Memory B cell (primary cell): ENCODE data around the gene TPCN1.

Experiments
- ATAC-seq: fragments of 150-1000 bp; cut with Tn5 transposase; 2 replicates; pipeline ENCODE4 v1.10.0; 2021; ENCODE audit warnings: low read depth, mild to moderate bottlenecking, moderate library complexity
- DNase-seq, 2 donors: peaks; one replicate each; pipeline ENCODE4 v3.0.0; 2022; ENCODE audit warnings: low spot score in 2 of 2
- H3K27ac Mint-ChIP-seq: one replicate; pipeline ENCODE4 v1.8.0; 2022; ENCODE audit warnings: mild to moderate bottlenecking, moderate library complexity, mixed read lengths
- H3K27me3 Mint-ChIP-seq: one replicate; pipeline ENCODE4 v1.8.0; 2022; ENCODE audit warnings: mixed read lengths
- H3K36me3 Mint-ChIP-seq: one replicate; pipeline ENCODE4 v1.8.0; 2022; ENCODE audit warnings: mild to moderate bottlenecking, mixed read lengths
- H3K4me1 Mint-ChIP-seq: one replicate; pipeline ENCODE4 v1.8.0; 2022; ENCODE audit warnings: mixed read lengths
- H3K4me3 Mint-ChIP-seq: one replicate; pipeline ENCODE4 v1.8.0; 2022; ENCODE audit warnings: mild to moderate bottlenecking, moderate library complexity, mixed read lengths
- H3K9me3 Mint-ChIP-seq: one replicate; pipeline ENCODE4 v1.8.0; 2022; ENCODE audit warnings: mixed read lengths

TPCN1 gene

GRCh38 chr12:113221181-113221996 lies at the start of gene TPCN1:
Gene TPCN1, plus strand, starts transcription at chr12:113221464. Its CDS starts 5,389 bp downstream, at chr12:113226853.
- ATAC-seq (peak; percentile 90), DNase-seq (peak; percentile 93 to 99)
- peaks cover 19% of the 10 kb centered on the region for H3K4me1 Mint-ChIP-seq
- peak within 1 kb of the TSS; percentile 91 for H3K27ac Mint-ChIP-seq
- no peaks in the 10 kb centered on the region for H3K36me3 Mint-ChIP-seq
- no peaks in the 10 kb centered on the region for H3K9me3 Mint-ChIP-seq
- peak within 1 kb of the TSS; percentile 88 for H3K4me3 Mint-ChIP-seq
- H3K27me3 Mint-ChIP-seq: no peaks in the 10 kb centered on the region

- DNase-seq: no peak
- H3K4me1 Mint-ChIP-seq: peaks cover 8% of the 10 kb centered on the region
- no peak for ATAC-seq
- H3K4me3 Mint-ChIP-seq: no peak overlapping the region
- H3K27me3 Mint-ChIP-seq: no peaks in the 10 kb centered on the region
- H3K36me3 Mint-ChIP-seq: peaks cover 34% of the 10 kb centered on the region
- H3K27ac Mint-ChIP-seq: no peak overlapping the region
- no peaks in the 10 kb centered on the region for H3K9me3 Mint-ChIP-seq
Measured at GRCh38 chr12:113171543-113171942, 49.7 kb upstream of the TPCN1 start.

- Mint-ChIP-seq H3K9me3 (no peaks in the 10 kb centered on the region), H3K27ac (no peak overlapping the region), H3K4me3 (no peak overlapping the region), H3K36me3 (peaks cover 37% of the 10 kb centered on the region), H3K4me1 (peaks cover 8% of the 10 kb centered on the region), H3K27me3 (no peaks in the 10 kb centered on the region)
- ATAC-seq (no peak), DNase-seq (no peak)
Measured at GRCh38 chr12:113172185-113172584, 49.1 kb upstream of the TPCN1 start.

- no peak overlapping the region for H3K4me3 Mint-ChIP-seq
- no peaks in the 10 kb centered on the region for H3K27me3 Mint-ChIP-seq
- DNase-seq (no peak), ATAC-seq (no peak)
- no peaks in the 10 kb centered on the region for H3K9me3 Mint-ChIP-seq
- H3K4me1 Mint-ChIP-seq: peaks cover 8% of the 10 kb centered on the region
- H3K27ac Mint-ChIP-seq: no peak overlapping the region
- peaks cover 47% of the 10 kb centered on the region for H3K36me3 Mint-ChIP-seq
Measured at GRCh38 chr12:113173081-113173698, 48.1 kb upstream of the TPCN1 start.

- H3K4me1 Mint-ChIP-seq: peaks cover 8% of the 10 kb centered on the region
- DNase-seq (peak; percentile 82 to 92), ATAC-seq (peak; percentile 88)
- H3K27me3 Mint-ChIP-seq: no peaks in the 10 kb centered on the region
- H3K27ac Mint-ChIP-seq: no peak overlapping the region
- H3K4me3 Mint-ChIP-seq: no peak overlapping the region
- H3K9me3 Mint-ChIP-seq: no peaks in the 10 kb centered on the region
- H3K36me3 Mint-ChIP-seq: peaks cover 46% of the 10 kb centered on the region
Measured at GRCh38 chr12:113174461-113175384, 46.5 kb upstream of the TPCN1 start.

GRCh38 chr12:113179023-113179422 lies 42.2 kb upstream of the TPCN1 start:
- Mint-ChIP-seq H3K9me3 (no peaks in the 10 kb centered on the region), H3K27ac (no peak overlapping the region), H3K4me3 (no peak overlapping the region), H3K4me1 (peaks cover 4% of the 10 kb centered on the region), H3K27me3 (no peaks in the 10 kb centered on the region), H3K36me3 (peaks cover 25% of the 10 kb centered on the region)
- ATAC-seq (no peak), DNase-seq (no peak)

- DNase-seq: no peak
- H3K4me3 Mint-ChIP-seq: no peak overlapping the region
- peaks cover 21% of the 10 kb centered on the region for H3K36me3 Mint-ChIP-seq
- no peaks in the 10 kb centered on the region for H3K27me3 Mint-ChIP-seq
- H3K9me3 Mint-ChIP-seq: no peaks in the 10 kb centered on the region
- peaks cover 9% of the 10 kb centered on the region for H3K4me1 Mint-ChIP-seq
- no peak for ATAC-seq
- no peak overlapping the region for H3K27ac Mint-ChIP-seq
Measured at GRCh38 chr12:113180333-113180732, 40.9 kb upstream of the TPCN1 start.

GRCh38 chr12:113181975-113182374 lies 39.3 kb upstream of the TPCN1 start:
- H3K36me3 Mint-ChIP-seq: peaks cover 20% of the 10 kb centered on the region
- no peak overlapping the region for H3K4me3 Mint-ChIP-seq
- H3K27me3 Mint-ChIP-seq: no peaks in the 10 kb centered on the region
- DNase-seq: no peak
- no peak overlapping the region for H3K27ac Mint-ChIP-seq
- no peaks in the 10 kb centered on the region for H3K9me3 Mint-ChIP-seq
- no peak for ATAC-seq
- peaks cover 18% of the 10 kb centered on the region for H3K4me1 Mint-ChIP-seq

- ATAC-seq (no peak), DNase-seq (no peak)
- H3K27ac Mint-ChIP-seq: no peak overlapping the region
- no peaks in the 10 kb centered on the region for H3K9me3 Mint-ChIP-seq
- no peaks in the 10 kb centered on the region for H3K27me3 Mint-ChIP-seq
- peaks cover 9% of the 10 kb centered on the region for H3K36me3 Mint-ChIP-seq
- no peak overlapping the region for H3K4me3 Mint-ChIP-seq
- H3K4me1 Mint-ChIP-seq: peaks cover 22% of the 10 kb centered on the region
Measured at GRCh38 chr12:113183030-113183589, 38.2 kb upstream of the TPCN1 start.

- Mint-ChIP-seq H3K27me3 (no peaks in the 10 kb centered on the region), H3K9me3 (no peaks in the 10 kb centered on the region), H3K4me1 (peaks cover 24% of the 10 kb centered on the region), H3K36me3 (peaks cover 10% of the 10 kb centered on the region), H3K27ac (peak overlapping the region; percentile 96), H3K4me3 (peak overlapping the region; percentile 93)
- ATAC-seq: peak; percentile 61
- no peak for DNase-seq
Measured at GRCh38 chr12:113184098-113184899, 37.0 kb upstream of the TPCN1 start.

- ATAC-seq: peak; percentile 79
- no peaks in the 10 kb centered on the region for H3K9me3 Mint-ChIP-seq
- H3K27ac Mint-ChIP-seq: peak overlapping the region; percentile 96
- peak; percentile 87 to 89 for DNase-seq
- peaks cover 9% of the 10 kb centered on the region for H3K36me3 Mint-ChIP-seq
- no peaks in the 10 kb centered on the region for H3K27me3 Mint-ChIP-seq
- H3K4me1 Mint-ChIP-seq: peaks cover 24% of the 10 kb centered on the region
- H3K4me3 Mint-ChIP-seq: peak overlapping the region; percentile 93
Measured at GRCh38 chr12:113184900-113185179, 36.4 kb upstream of the TPCN1 start.

GRCh38 chr12:113185180-113186032 lies 35.9 kb upstream of the TPCN1 start, which contains the start of the genes DDX54 and RITA1:
Gene DDX54, minus strand, starts transcription at chr12:113185478. Its CDS starts 27 bp downstream, at chr12:113185451.
Gene RITA1, plus strand, starts transcription at chr12:113185721. Its CDS starts 1,026 bp downstream, at chr12:113186747.
- H3K27ac Mint-ChIP-seq: peak within 1 kb of the TSS; percentile 96
- peaks cover 24% of the 10 kb centered on the region for H3K4me1 Mint-ChIP-seq
- H3K9me3 Mint-ChIP-seq: no peaks in the 10 kb centered on the region
- peak; percentile 82 to 93 for DNase-seq
- H3K4me3 Mint-ChIP-seq: peak within 1 kb of the TSS; percentile 93
- no peaks in the 10 kb centered on the region for H3K27me3 Mint-ChIP-seq
- peak; percentile 61 for ATAC-seq
- H3K36me3 Mint-ChIP-seq: peaks cover 8% of the 10 kb centered on the region
